H1 (cell line): ENCODE results near the gene EXD2. TPM values are rescaled to one million over a fixed set of nuclear protein-coding genes. Genes with fewer than 3 reads are reported as not detected.
A peak's percentile ranks its signal among the peaks of the same experiment; 100 is the strongest.

Experiments used
- CTCF ChIA-PET: fragments of 300-600 bp; sonication (Branson Sonifier 250); formaldehyde crosslinking; loops from one replicate; lab custom pipeline; 2021; ENCODE audit not compliant: partially characterized antibody; lab: Charles Lee
- POLR2A ChIA-PET: fragments of 300-600 bp; sonication (Branson Sonifier 250); formaldehyde crosslinking; loops from one replicate; lab custom pipeline; 2021; ENCODE audit warnings: inconsistent platforms; ENCODE audit not compliant: partially characterized antibody; lab: Charles Lee
- DNase-seq, 2 experiments: peaks; one replicate each; pipeline versions ENCODE4 v3.0.0 to v3.0.0-alpha.2; 2010 to 2022; ENCODE audit warnings: low spot score in 2 of 2, low read depth in 1 of 2, mixed read lengths in 1 of 2
- FAIRE-seq: peaks from 2 replicates; lab custom pipeline; 2011; peaks lifted over from hg19 to GRCh38; lab: Jason Lieb, UNC
- H2AFZ ChIP-seq: 2 replicates; pipeline ENCODE4 v1.8.1; 2012; ENCODE audit warnings: low read length, inconsistent platforms
- H2AK5ac ChIP-seq: 2 replicates; pipeline ENCODE4 v1.6.1; 2013; ENCODE audit warnings: low read depth, low read length
- H2BK120ac ChIP-seq: replicated peaks from 2 replicates; pipeline ENCODE3; 2013; ENCODE audit warnings: low read depth, low read length, inconsistent platforms
- H2BK12ac ChIP-seq: 2 replicates; pipeline ENCODE4 v1.6.1; 2013; ENCODE audit warnings: low read depth, low read length
- H2BK15ac ChIP-seq: 2 replicates; pipeline ENCODE4 v1.6.1; 2013; ENCODE audit warnings: low read length
- H2BK20ac ChIP-seq: 2 replicates; pipeline ENCODE4 v1.6.1; 2013; ENCODE audit warnings: low read length
- H2BK5ac ChIP-seq: 2 replicates; pipeline ENCODE4 v1.6.1; 2013; ENCODE audit warnings: low read depth, low read length
- H3K14ac ChIP-seq: 2 replicates; pipeline ENCODE4 v1.6.1; 2013; ENCODE audit warnings: inconsistent platforms; ENCODE audit not compliant: insufficient read length
- H3K18ac ChIP-seq: 2 replicates; pipeline ENCODE4 v1.6.1; 2013; ENCODE audit warnings: low read length; ENCODE audit errors: extremely low read depth
- H3K23ac ChIP-seq: 2 replicates; pipeline ENCODE4 v1.6.1; 2013; ENCODE audit warnings: inconsistent platforms; ENCODE audit not compliant: insufficient read length
- H3K23me2 ChIP-seq: 2 replicates; pipeline ENCODE4 v1.6.1; 2013; ENCODE audit warnings: low read depth, low read length
- H3K27ac ChIP-seq: 2 replicates; pipeline ENCODE4 v1.6.1; 2011; ENCODE audit warnings: low read depth, low read length, inconsistent platforms
- H3K27me3 ChIP-seq, 4 experiments: replicated peaks in 1 of 4; 1 replicate in 1 of 4; 2 replicates in 3 of 4; pipeline versions ENCODE4 v1.6.1 to v1.8.1; 2011 to 2013; ENCODE audit warnings: low read length in 3 of 4, mild to moderate bottlenecking in 3 of 4, inconsistent platforms in 2 of 4, mixed read lengths in 2 of 4, moderate library complexity in 1 of 4; ENCODE audit not compliant: control insufficient read depth in 3 of 4, insufficient read depth in 3 of 4; ENCODE audit errors: extremely low read depth in 1 of 4
- H3K36me3 ChIP-seq, 4 experiments: 2 replicates each; pipeline versions ENCODE4 v1.6.1 to v1.8.1; 2011 to 2013; ENCODE audit warnings: mild to moderate bottlenecking in 4 of 4, low read length in 3 of 4, moderate library complexity in 2 of 4, control low read depth in 1 of 4, inconsistent platforms in 1 of 4; ENCODE audit not compliant: insufficient read depth in 4 of 4, control insufficient read depth in 2 of 4
- H3K4ac ChIP-seq: replicated peaks from 2 replicates; pipeline ENCODE3; 2013; ENCODE audit warnings: low read length, low read depth, mixed read lengths, inconsistent platforms; ENCODE audit not compliant: insufficient read length
- H3K4me1 ChIP-seq, 4 experiments: replicated peaks in 1 of 4; 1 replicate in 1 of 4; 2 replicates in 3 of 4; pipeline versions ENCODE4 v1.6.1 to v1.8.1; 2011 to 2013; ENCODE audit warnings: low read length in 3 of 4, inconsistent platforms in 2 of 4, mixed read lengths in 1 of 4; ENCODE audit not compliant: insufficient read depth in 4 of 4, control insufficient read depth in 3 of 4
- H3K4me2 ChIP-seq, 2 experiments: 2 replicates each; pipeline versions ENCODE4 v1.6.1 to v1.8.1; 2011 to 2013; ENCODE audit warnings: low read depth in 2 of 2, low read length in 2 of 2, control low read depth in 1 of 2, inconsistent platforms in 1 of 2, mild to moderate bottlenecking in 1 of 2; ENCODE audit not compliant: insufficient read depth in 1 of 2
- H3K4me3 ChIP-seq, 4 experiments: fragments of 200-600, 300-600 bp in 1 of 4; sonication (generic), shearing (Covaris generic), sonication (Bioruptor Twin) in 1 of 4; 2 replicates each; pipeline versions ENCODE4 v1.5.1 to v1.8.1; 2011 to 2016; ENCODE audit warnings: low read length in 4 of 4, low read depth in 3 of 4, control low read depth in 2 of 4, inconsistent platforms in 2 of 4, mild to moderate bottlenecking in 2 of 4, mixed read lengths in 1 of 4, moderate library complexity in 1 of 4; ENCODE audit not compliant: insufficient read depth in 2 of 4; ENCODE audit errors: extremely low read depth in 1 of 4
- H3K56ac ChIP-seq: replicated peaks from 2 replicates; pipeline ENCODE3; 2013; ENCODE audit warnings: low read depth, mild to moderate bottlenecking, mixed read lengths, low read length, inconsistent platforms; ENCODE audit not compliant: insufficient read length
- H3K79me1 ChIP-seq: 2 replicates; pipeline ENCODE4 v1.6.1; 2013; ENCODE audit warnings: low read depth, low read length, control low read depth
- H3K79me2 ChIP-seq, 2 experiments: 2 replicates each; pipeline versions ENCODE4 v1.6.1 to v1.8.1; 2012 to 2013; ENCODE audit warnings: low read length in 2 of 2, mild to moderate bottlenecking in 2 of 2, inconsistent platforms in 1 of 2; ENCODE audit not compliant: insufficient read depth in 2 of 2, control insufficient read depth in 1 of 2
- H3K9ac ChIP-seq, 4 experiments: replicated peaks in 1 of 4; 1 replicate in 1 of 4; 2 replicates in 3 of 4; pipeline versions ENCODE4 v1.6.1 to v1.8.1; 2011 to 2013; ENCODE audit warnings: low read depth in 3 of 4, low read length in 3 of 4, control low read depth in 2 of 4, mild to moderate bottlenecking in 2 of 4, moderate library complexity in 2 of 4, inconsistent platforms in 1 of 4; ENCODE audit errors: extremely low read depth in 1 of 4
- H3K9me3 ChIP-seq, 2 experiments: 2 replicates each; pipeline versions ENCODE4 v1.6.1 to v1.8.1; 2012 to 2013; ENCODE audit warnings: mild to moderate bottlenecking in 2 of 2, moderate library complexity in 2 of 2, control low read depth in 1 of 2, inconsistent platforms in 1 of 2, low read depth in 1 of 2, low read length in 1 of 2, mixed read lengths in 1 of 2; ENCODE audit not compliant: insufficient read depth in 2 of 2
- H4K20me1 ChIP-seq, 2 experiments: replicated peaks in 1 of 2; 2 replicates each; pipeline versions ENCODE3 to v1.8.1; 2011 to 2013; ENCODE audit warnings: inconsistent platforms in 2 of 2, low read length in 2 of 2, mild to moderate bottlenecking in 1 of 2; ENCODE audit not compliant: insufficient read depth in 2 of 2, control insufficient read depth in 1 of 2
- H4K5ac ChIP-seq: 2 replicates; pipeline ENCODE4 v1.6.1; 2013; ENCODE audit warnings: low read length, low read depth, mixed read lengths, inconsistent platforms; ENCODE audit not compliant: insufficient read length
- H4K8ac ChIP-seq: 2 replicates; pipeline ENCODE4 v1.8.0; 2013; ENCODE audit warnings: mild to moderate bottlenecking, moderate library complexity, low read length, inconsistent platforms; ENCODE audit not compliant: insufficient read depth; ENCODE audit errors: extremely low read depth
- H4K91ac ChIP-seq: replicated peaks from 2 replicates; pipeline ENCODE3; 2013; ENCODE audit warnings: low read length, mixed read lengths, inconsistent platforms; ENCODE audit not compliant: insufficient read length
- BACH1 ChIP-seq: IDR thresholded peaks from 2 replicates; pipeline ENCODE4 v1.6.1; 2012; ENCODE audit warnings: low read length, improper control_type of control experiment
- JUND ChIP-seq: IDR thresholded peaks from 2 replicates; pipeline ENCODE4 v1.6.1; 2011; ENCODE audit warnings: mild to moderate bottlenecking, improper control_type of control experiment, low read length
- KDM4A ChIP-seq: IDR thresholded peaks from one replicate; pipeline ENCODE4 v1.7.1; 2012; ENCODE audit warnings: low read depth, mild to moderate bottlenecking, moderate library complexity, low read length, inconsistent platforms; ENCODE audit not compliant: severe bottlenecking
- PHF8 ChIP-seq: fragments of 200-600 bp; sonication (generic); conservative IDR thresholded peaks from 2 replicates; pipeline ENCODE4 v1.7.1; 2012; ENCODE audit warnings: low read depth, mild to moderate bottlenecking, inconsistent platforms, low read length, moderate library complexity
- POLR2A ChIP-seq, 2 experiments: IDR thresholded peaks; 1 replicate in 1 of 2; 2 replicates in 1 of 2; pipeline ENCODE4 v1.6.1; 2011; ENCODE audit warnings: low read depth in 2 of 2, low read length in 2 of 2, mild to moderate bottlenecking in 2 of 2; ENCODE audit errors: control extremely low read depth in 1 of 2
- RAD21 ChIP-seq, 2 experiments: IDR thresholded peaks in 1 of 2; conservative IDR thresholded peaks in 1 of 2; 2 replicates each; pipeline ENCODE4 v1.6.1; 2011; ENCODE audit warnings: low read depth in 2 of 2, low read length in 2 of 2, improper control_type of control experiment in 1 of 2, inconsistent platforms in 1 of 2, mild to moderate bottlenecking in 1 of 2, moderate library complexity in 1 of 2
- RNF2 ChIP-seq: fragments of 200-900, 300-1000 bp; sonication (generic); IDR thresholded peaks from 2 replicates; pipeline ENCODE4 v1.7.1; 2016; ENCODE audit warnings: borderline replicate concordance, low read depth, mild to moderate bottlenecking, antibody characterized with exemption, low read length; ENCODE audit not compliant: poor library complexity, severe bottlenecking; ENCODE audit errors: missing control alignments
- SIN3A ChIP-seq, 2 experiments: IDR thresholded peaks in 1 of 2; conservative IDR thresholded peaks in 1 of 2; 2 replicates each; pipeline ENCODE4 v1.6.1; 2011 to 2012; ENCODE audit warnings: low read length in 2 of 2, improper control_type of control experiment in 1 of 2, low read depth in 1 of 2, mild to moderate bottlenecking in 1 of 2
- SP2 ChIP-seq: IDR thresholded peaks from 2 replicates; pipeline ENCODE4 v1.6.1; 2012; ENCODE audit warnings: mild to moderate bottlenecking, low read length, inconsistent platforms
- SUZ12 ChIP-seq: fragments of 200-600 bp; sonication (generic); IDR thresholded peaks from 2 replicates; pipeline ENCODE4 v1.6.1; 2012; ENCODE audit warnings: mild to moderate bottlenecking, inconsistent platforms, low read length, moderate library complexity, mixed read lengths
- TAF1 ChIP-seq: IDR thresholded peaks from 2 replicates; pipeline ENCODE4 v1.6.1; 2011; ENCODE audit warnings: mild to moderate bottlenecking, low read depth, low read length
- WGBS, 2 experiments: shearing (Covaris generic) in 1 of 2; methylation state at CpG; one replicate each; pipeline versions ENCODE4 v1.1.6 to v1.1.7; 2013 to 2015; ENCODE audit warnings: low lambda C conversion rate in 2 of 2, mixed read lengths in 2 of 2, inconsistent platforms in 1 of 2, low coverage in 1 of 2, missing lambda C conversion rate in 1 of 2; ENCODE audit not compliant: insufficient replicate concordance in 2 of 2, insufficient coverage in 1 of 2, insufficient read length in 1 of 2; ENCODE audit errors: extremely low coverage in 1 of 2, missing lambda C conversion rate in 1 of 2; 5-methylcytosine and 5-hydroxymethylcytosine counted together
- polyA plus RNA-seq, 7 experiments: library from polyadenylated mRNA; depleted of rRNA in 3 of 7; stranded (reverse) in 5 of 7; unstranded in 2 of 7; fragments of >200 nt in 5 of 7; fragments of 200-250 nt in 2 of 7; gene quantifications; 1 replicate in 5 of 7; 2 replicates in 1 of 7; 4 replicates in 1 of 7; pipeline versions ENCODE4 v1.2.1 to v1.2.3, GENCODE V29; 2011 to 2013; ENCODE audit warnings: missing spikeins in 2 of 7, mixed read lengths in 2 of 7
- total RNA-seq: library from RNA; stranded (reverse); fragmentation: NEBNext Ultra II Directional; extraction: Animal tissue kit (Norgen Biotek cat#: 25700); gene quantifications from 2 replicates; pipeline ENCODE4 v1.2.1, GENCODE V29; 2021

The EXD2 gene
- total and polyA plus RNA-seq, 2 of the 8 experiments (the other 6 are each of a cell fraction or from before 2014, with no cell fraction given), result 11.9 to 25.9 TPM

DNA sequence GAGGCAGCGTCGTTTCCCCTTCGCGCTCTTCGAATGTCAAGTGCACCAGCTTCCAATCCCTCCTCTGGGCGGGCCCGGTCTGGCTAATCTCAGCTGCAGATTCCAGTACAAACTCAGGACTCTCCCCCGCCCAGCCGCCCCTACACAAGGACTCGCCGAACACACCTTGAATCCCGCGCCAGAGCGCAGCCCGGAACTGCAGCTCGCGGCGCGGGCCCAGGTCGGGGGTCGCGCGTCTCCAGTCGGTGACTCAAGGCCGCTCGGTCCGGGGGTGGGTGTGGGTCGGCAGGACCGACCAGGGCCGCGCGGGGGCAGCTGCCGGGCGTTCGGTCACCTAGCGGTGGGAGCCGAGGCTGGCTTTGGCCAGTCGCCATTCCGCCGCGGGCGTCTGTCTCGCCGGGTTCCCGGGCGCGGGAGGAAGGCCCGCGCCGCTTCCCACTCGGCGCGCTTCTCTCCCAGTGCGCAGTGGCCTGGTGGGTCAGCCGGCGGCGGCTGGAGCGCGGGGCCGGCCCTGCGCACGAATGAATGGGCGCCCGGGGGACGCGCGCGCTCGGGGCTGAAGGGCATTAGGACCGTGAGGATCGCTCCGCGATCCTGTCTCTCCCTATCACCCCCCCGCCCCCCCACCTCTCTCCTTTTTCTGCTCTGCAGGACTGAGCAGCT is 68.4 kb downstream of the EXD2 start, which contains the start of gene GALNT16:
GALNT16 (plus strand) TSS at position 632 of the 663 bp plus-strand sequence. CDS start 133 bp downstream, outside the sequence.
- H3K9me3 ChIP-seq, result no peaks in the 10 kb centered on the region
- peak within 1 kb of the TSS; percentile 84 to 98 for H3K4me2 ChIP-seq
- 4% methylated on average over 14 of the region's 74 CpGs; no CpG with 5 or more reads in 1 of the 2 experiments for whole genome bisulfite sequencing, 2 experiments
- peaks cover 13 to 57% (median 43%) of the 10 kb centered on the region in 4 experiments for H3K27me3 ChIP-seq
- H4K5ac ChIP-seq, result no peak within 1 kb of the TSS
- peaks cover 0 to 2% of the 10 kb centered on the region in 2 experiments for H4K20me1 ChIP-seq
- peak within 1 kb of the TSS; percentile 71 for H3K18ac ChIP-seq
- ChIA-PET POLR2A (interaction anchor here (0.5 to 1.4 kb wide), 5 partner anchors 28 to 229 kb away, joined by 3 to 5 read pairs (median 3); partner anchors contain the start of genes ERH and SLC39A9), CTCF (interaction anchor here (0.9 to 7.0 kb wide), 15 partner anchors 9 to 110 kb away, joined by 3 to 46 read pairs (median 5); no protein-coding TSS in a partner anchor)
- H4K8ac ChIP-seq, result peak within 1 kb of the TSS; percentile 75
- no peak within 1 kb of the TSS for H3K4ac ChIP-seq
- no peak for FAIRE-seq
- peak in 1 of 2 experiments; percentile 84 for DNase-seq
- H3K23ac ChIP-seq, result no peak within 1 kb of the TSS
- H2AK5ac ChIP-seq, result no peak within 1 kb of the TSS
- H3K4me3 ChIP-seq, result peak within 1 kb of the TSS; percentile 67 to 94 (median 78)
- H3K4me1 ChIP-seq, result peaks cover 5 to 13% (median 9%) of the 10 kb centered on the region in 4 experiments
- no peak within 1 kb of the TSS for H2BK120ac ChIP-seq
- H2BK15ac ChIP-seq, result peak within 1 kb of the TSS; percentile 61; the same call in 1 of the 2 replicates
- no peaks in the 10 kb centered on the region for H3K79me1 ChIP-seq
- peak within 1 kb of the TSS; percentile 75; the same call in 1 of the 2 replicates for H2BK12ac ChIP-seq
- no peaks in the 10 kb centered on the region for H3K79me2 ChIP-seq
- H3K56ac ChIP-seq, result no peak within 1 kb of the TSS
- no peak within 1 kb of the TSS for H3K27ac ChIP-seq
- peak within 1 kb of the TSS; percentile 8 to 60 (median 48); a peak in 6 of 7 replicates for H3K9ac ChIP-seq
- H2AFZ ChIP-seq, result peak within 1 kb of the TSS; percentile 97; the same call in 1 of the 2 replicates
- H3K36me3 ChIP-seq, result no peaks in the 10 kb centered on the region
- H2BK5ac ChIP-seq, result 0 out of 2 replicates have a peak within 1 kb of the TSS, but pooled peaks have one; percentile 60
- H4K91ac ChIP-seq, result peak within 1 kb of the TSS; percentile 89
- H2BK20ac ChIP-seq, result no peak within 1 kb of the TSS
- H3K23me2 ChIP-seq, result peaks cover 21% of the 10 kb centered on the region
- no peak within 1 kb of the TSS for H3K14ac ChIP-seq
- TF ChIP-seq POLR2A (IDR thresholded peaks at IDR 0.05; ENCODE audit: control extremely low read depth in 1 of 2, low read depth in 2 of 2, low read length in 2 of 2) (no peak), JUND (no peak), TAF1 (0 out of 2 replicates have a peak, but pooled peaks have one; percentile 28), KDM4A (peak; percentile 84), RAD21 (IDR thresholded peaks at IDR 0.05 in 1 of 2, conservative IDR thresholded peaks at IDR 0.05 in 1 of 2; ENCODE audit: low read depth in 2 of 2, low read length in 2 of 2) (peak in 1 of 2 experiments; percentile 33; a peak in 1 of 4 replicates), SIN3A (conservative IDR thresholded peaks at IDR 0.05 in 1 of 2, IDR thresholded peaks at IDR 0.05 in 1 of 2; ENCODE audit: low read depth in 1 of 2, low read length in 2 of 2) (no peak), PHF8 (0 out of 2 replicates have a peak, but pooled peaks have one; percentile 39), SUZ12 (peak; percentile 70; the same call in 1 of the 2 replicates), SP2 (no peak), BACH1 (peak; percentile 54; the same call in 1 of the 2 replicates), RNF2 (peak; percentile 8)
